Astrocyte of the cerebellum (primary cell): ENCODE measurements around the gene APLNR.

Source experiments
- DNase-seq: peaks from one replicate; pipeline ENCODE4 v3.0.0-alpha.2; 2011; ENCODE audit warnings: low read depth
- H3K4me3 ChIP-seq: 2 replicates; pipeline ENCODE4 v1.5.1; 2011; ENCODE audit warnings: mild to moderate bottlenecking, low read depth, low read length, moderate library complexity
- CTCF ChIP-seq: IDR thresholded peaks from 2 replicates; pipeline ENCODE4 v1.5.1; 2012; ENCODE audit warnings: low read length, low read depth, moderate library complexity, mild to moderate bottlenecking; ENCODE audit errors: missing control alignments
- in situ Hi-C: cut with HindIII; loops from 2 replicates; pipeline ENCODE4 v1.10.0; 2017; ENCODE audit warnings: low sequenced_read_pairs

The APLNR gene

DNA sequence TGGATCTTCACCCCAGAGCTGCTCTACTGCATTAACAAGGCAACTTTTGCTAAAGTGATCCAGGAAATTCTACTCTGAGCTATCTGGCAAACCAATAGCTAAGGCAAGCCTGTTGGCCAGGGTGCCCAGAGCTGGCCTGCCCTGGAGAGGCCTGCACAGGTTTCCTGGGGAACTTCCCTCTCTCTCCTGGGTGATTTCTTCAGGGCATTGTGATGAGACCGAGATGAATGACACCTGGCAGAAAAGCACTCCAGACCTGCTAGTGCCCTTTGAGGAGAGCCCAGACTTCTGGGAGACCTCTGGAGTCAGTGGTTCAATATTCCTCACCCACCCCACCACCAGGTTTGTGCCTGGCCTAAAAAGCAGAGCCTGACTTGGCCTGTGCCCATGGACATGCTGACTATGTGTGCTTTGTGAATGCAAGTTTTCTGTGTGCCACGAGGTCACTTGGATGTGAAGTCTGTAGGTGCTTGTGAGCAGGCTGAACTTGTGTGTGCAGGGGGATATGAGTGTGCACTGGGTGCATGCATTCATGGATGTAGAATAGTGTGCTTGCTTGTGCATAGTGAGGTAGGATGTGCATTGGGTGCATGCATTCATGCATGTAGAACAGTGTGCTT, 4.4 kb upstream of the APLNR start:
- DNase-seq, result no peak
- in situ Hi-C loops, result no loop called here
- no peak for TF ChIP-seq CTCF
- no peak overlapping the region for H3K4me3 ChIP-seq

DNA sequence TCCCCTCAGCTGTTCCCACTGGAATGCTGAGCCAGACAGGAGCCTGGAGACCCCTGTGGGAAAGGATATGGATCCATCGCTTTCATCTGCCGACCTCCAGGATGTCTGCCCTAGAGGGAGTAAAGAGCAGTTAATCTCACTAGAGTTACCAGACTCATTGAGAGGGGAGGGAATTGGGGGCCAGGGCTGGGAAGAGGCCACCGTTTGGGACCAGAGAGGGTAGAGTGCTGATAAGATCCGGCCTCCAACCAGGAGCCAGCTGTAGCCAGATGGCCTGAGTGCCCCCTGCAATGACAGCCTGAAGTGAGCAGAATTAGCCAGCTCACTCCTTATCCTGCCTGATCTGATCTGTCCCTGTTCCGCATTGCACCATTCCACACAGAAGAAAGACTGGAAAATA, 3.7 kb upstream of the APLNR start:
- no peak overlapping the region for H3K4me3 ChIP-seq
- DNase-seq, result no peak
- no peak for TF ChIP-seq CTCF
- in situ Hi-C loops, result no loop called here

GRCh38 chr11:57240007-57240406, 3.0 kb upstream of the APLNR start:
- in situ Hi-C loops, result no loop called here
- TF ChIP-seq CTCF, result no peak

DNA sequence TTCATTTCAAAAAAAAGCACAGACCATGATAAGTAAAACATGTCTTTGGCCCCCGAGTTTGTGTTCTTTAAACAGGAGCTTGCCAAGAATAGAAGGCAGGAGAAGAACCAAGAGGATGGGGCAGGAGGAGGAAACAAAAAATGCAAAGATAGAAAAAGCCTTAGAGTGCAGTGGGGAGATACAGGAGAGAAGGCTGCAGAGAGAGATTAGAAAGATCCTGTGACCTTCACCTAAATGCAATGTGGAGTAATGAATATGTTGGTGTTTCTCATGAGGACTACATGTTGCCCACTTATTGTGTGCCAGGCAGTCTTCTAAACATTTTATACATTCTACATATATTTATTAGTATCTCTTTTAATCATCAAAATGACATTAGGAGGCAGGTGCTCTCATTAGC, 2.3 kb upstream of the APLNR start:
- no peak for DNase-seq
- in situ Hi-C loops, result no loop called here
- H3K4me3 ChIP-seq, result no peak overlapping the region
- TF ChIP-seq CTCF, result no peak

More at GRCh38 chr11:57240007-57240406, 3.0 kb upstream of the APLNR start:
- no peak overlapping the region for H3K4me3 ChIP-seq
- no peak for DNase-seq

GRCh38 chr11:57235761-57236703, 1.0 kb downstream of the APLNR start:
- no peak overlapping the region for H3K4me3 ChIP-seq
- TF ChIP-seq CTCF, result no peak
- in situ Hi-C loops, result no loop called here
- no peak for DNase-seq

GRCh38 chr11:57233702-57234101, 3.3 kb downstream of the APLNR start:
- in situ Hi-C loops, result loop anchor here (5.0 kb wide), 1 partner anchor 101 kb away; no protein-coding TSS in a partner anchor
- TF ChIP-seq CTCF, result no peak
- DNase-seq, result no peak

More at GRCh38 chr11:57233702-57234101, 3.3 kb downstream of the APLNR start:
- H3K4me3 ChIP-seq, result no peak overlapping the region
